CD8-positive, alpha-beta memory T cell (primary cell): ENCODE measurements around the gene YY1. TPM values are rescaled to one million over a fixed set of nuclear protein-coding genes. Genes with fewer than 3 reads are reported as not detected.
"Not testable (repeated sequence)": the region's sequence is repeated elsewhere in the genome, so short reads cannot be mapped to it uniquely, and the experiment has no call there.

ENCODE experiments used
- CTCF ChIA-PET: fragments of 350-600 bp; sonication (Branson Sonifier 250); formaldehyde crosslinking; loops from one replicate; lab custom pipeline; 2021; ENCODE audit warnings: antibody characterized with exemption; lab: Charles Lee
- POLR2A ChIA-PET: fragments of 350-600 bp; sonication (Branson Sonifier 250); formaldehyde crosslinking; loops from one replicate; lab custom pipeline; 2021; ENCODE audit warnings: antibody characterized with exemption; lab: Charles Lee
- DNase-seq, 5 donors: peaks; one replicate each; pipeline versions ENCODE4 v3.0.0 to v3.0.0-alpha.2; 2020 to 2022; ENCODE audit warnings: mixed read lengths in 1 of 5
- H3K27ac ChIP-seq: one replicate; pipeline ENCODE4 v1.7.0; 2013; ENCODE audit warnings: low read depth, mild to moderate bottlenecking, low read length, moderate library complexity
- H3K27me3 ChIP-seq: 2 replicates; pipeline ENCODE4 v1.7.0; 2013; ENCODE audit warnings: low read length, mild to moderate bottlenecking; ENCODE audit not compliant: insufficient read depth, poor library complexity, severe bottlenecking
- H3K36me3 ChIP-seq: 2 replicates; pipeline ENCODE4 v1.7.0; 2013; ENCODE audit warnings: mild to moderate bottlenecking, low read length, moderate library complexity; ENCODE audit not compliant: insufficient read depth
- H3K4me1 ChIP-seq: 2 replicates; pipeline ENCODE4 v1.7.0; 2013; ENCODE audit warnings: mild to moderate bottlenecking, low read length, moderate library complexity; ENCODE audit not compliant: insufficient read depth
- H3K4me3 ChIP-seq: 2 replicates; pipeline ENCODE4 v1.7.0; 2013; ENCODE audit warnings: mild to moderate bottlenecking, low read length
- H3K9me3 ChIP-seq: 2 replicates; pipeline ENCODE4 v1.7.0; 2013; ENCODE audit warnings: mild to moderate bottlenecking, low read length
- H3K27ac Mint-ChIP-seq, 8 donors: one replicate each; pipeline ENCODE4 v1.8.0; 2020 to 2021; ENCODE audit warnings: mixed read lengths in 8 of 8, mild to moderate bottlenecking in 6 of 8, inconsistent platforms in 3 of 8, moderate library complexity in 3 of 8
- H3K27me3 Mint-ChIP-seq, 2 donors: one replicate each; pipeline ENCODE4 v1.8.0; 2020 to 2021; ENCODE audit warnings: mixed read lengths in 2 of 2, mild to moderate bottlenecking in 1 of 2, moderate library complexity in 1 of 2
- H3K36me3 Mint-ChIP-seq, 3 donors: one replicate each; pipeline ENCODE4 v1.8.0; 2020 to 2021; ENCODE audit warnings: mixed read lengths in 3 of 3, inconsistent platforms in 1 of 3, mild to moderate bottlenecking in 1 of 3
- H3K4me1 Mint-ChIP-seq, 3 donors: one replicate each; pipeline ENCODE4 v1.8.0; 2020 to 2021; ENCODE audit warnings: mixed read lengths in 3 of 3, inconsistent platforms in 1 of 3, mild to moderate bottlenecking in 1 of 3
- H3K4me3 Mint-ChIP-seq, 7 donors: one replicate each; pipeline ENCODE4 v1.8.0; 2020 to 2021; ENCODE audit warnings: mixed read lengths in 7 of 7, mild to moderate bottlenecking in 6 of 7, moderate library complexity in 4 of 7, inconsistent platforms in 2 of 7
- H3K9me3 Mint-ChIP-seq, 5 donors: one replicate each; pipeline ENCODE4 v1.8.0; 2020 to 2022; ENCODE audit warnings: mixed read lengths in 5 of 5, mild to moderate bottlenecking in 3 of 5, moderate library complexity in 2 of 5, inconsistent platforms in 1 of 5
- polyA plus RNA-seq: library from polyadenylated mRNA; unstranded; fragments of 300-500 nt; fragmentation: Illumina TruSeq; gene quantifications from one replicate; pipeline ENCODE4 v1.2.3, GENCODE V29; 2021
- total RNA-seq, 2 experiments: library from RNA; stranded (reverse); gene quantifications; one replicate each; pipeline ENCODE4 v1.2.3, GENCODE V29; 2021

Gene YY1
- total and polyA plus RNA-seq, 3 experiments from 2014 or later, result 24.2 to 116 (median 109) TPM

DNA sequence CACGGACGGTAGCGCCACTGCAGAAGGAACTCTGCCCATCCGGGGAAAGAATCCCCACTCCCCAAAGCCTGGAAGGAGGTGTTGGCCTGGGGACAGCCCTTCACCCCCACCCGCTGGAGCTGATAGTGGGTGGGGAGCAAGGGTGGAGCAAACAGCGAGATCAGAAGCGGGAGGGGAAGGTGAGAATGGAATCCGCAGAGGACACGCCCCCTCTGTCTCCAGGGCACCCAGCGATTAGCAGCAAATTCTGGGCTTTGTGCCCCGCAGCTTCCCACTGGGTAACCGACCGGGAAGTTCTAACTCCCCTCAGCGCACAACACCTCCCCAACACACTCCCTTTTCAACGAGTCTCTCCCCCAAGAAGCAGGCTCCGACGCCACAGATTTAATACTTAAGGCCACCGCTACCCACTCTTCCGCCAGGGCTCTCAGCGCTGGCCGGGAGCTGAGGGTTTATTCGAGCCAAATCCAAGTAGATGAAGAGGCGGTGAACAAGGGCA, 65.9 kb downstream of the YY1 start:
- no peaks in the 10 kb centered on the region for H3K9me3 ChIP-seq
- no peak for DNase-seq
- no peaks in the 10 kb centered on the region for H3K9me3 Mint-ChIP-seq
- H3K4me1 ChIP-seq, result peaks cover 16% of the 10 kb centered on the region
- H3K4me3 Mint-ChIP-seq, result peak overlapping the region; percentile 81 to 92 (median 88)
- H3K27me3 Mint-ChIP-seq, result peaks cover 0 to 4% of the 10 kb centered on the region in 2 donors
- H3K4me3 ChIP-seq, result peak overlapping the region; percentile 55
- peak overlapping the region in 5 of 8 donors; percentile 38 to 83 (median 61) for H3K27ac Mint-ChIP-seq
- H3K36me3 Mint-ChIP-seq, result no peaks in the 10 kb centered on the region
- H3K27ac ChIP-seq, result no peak overlapping the region
- H3K27me3 ChIP-seq, result no peaks in the 10 kb centered on the region
- H3K36me3 ChIP-seq, result no peaks in the 10 kb centered on the region
- peaks cover 12 to 19% (median 16%) of the 10 kb centered on the region in 3 donors for H3K4me1 Mint-ChIP-seq
- POLR2A ChIA-PET, result no interaction called here
- CTCF ChIA-PET, result interaction anchor here (2.0 kb wide), 1 partner anchor 20 kb away, joined by 8 read pairs; no protein-coding TSS in a partner anchor

DNA sequence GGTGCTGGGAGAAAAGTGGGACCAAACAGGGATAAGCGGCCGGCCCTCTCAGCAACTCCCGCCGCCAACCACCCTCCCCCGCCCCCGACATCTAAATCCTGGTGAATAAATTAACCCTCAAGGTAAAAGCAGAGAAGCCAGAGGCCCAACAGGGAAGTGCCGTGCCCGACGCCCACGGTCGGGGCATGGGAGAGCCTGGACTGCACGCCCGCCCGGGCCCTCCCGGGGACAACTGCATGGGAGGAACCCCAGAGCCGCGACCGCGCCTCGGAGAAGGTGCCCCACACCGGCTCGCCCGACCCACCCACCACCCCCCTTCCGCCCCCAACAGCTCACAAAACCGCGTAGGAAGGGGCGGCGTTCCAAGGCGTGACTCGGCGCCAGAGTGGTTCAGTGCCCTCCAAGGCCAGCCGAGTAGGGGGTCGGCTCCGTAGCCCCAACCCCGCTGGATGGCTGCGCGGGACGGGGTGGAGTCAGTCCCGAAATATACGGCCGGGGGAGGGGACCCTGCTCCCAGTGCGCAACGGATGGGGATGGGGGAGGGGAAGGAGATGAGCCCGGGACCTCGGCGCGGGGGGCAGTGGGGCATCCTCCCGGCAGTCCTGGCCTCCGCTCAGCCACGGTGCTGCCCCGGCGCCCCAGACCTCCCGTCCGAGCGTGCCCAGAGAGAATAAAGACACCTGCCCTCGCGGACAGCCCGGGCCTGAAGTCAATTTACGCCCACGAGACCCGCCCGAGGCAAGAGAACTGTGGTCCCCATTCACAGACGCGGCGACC, 66.6 kb downstream of the YY1 start:
- ChIA-PET CTCF (interaction anchor here (2.0 kb wide), 1 partner anchor 20 kb away, joined by 8 read pairs; no protein-coding TSS in a partner anchor), POLR2A (no interaction called here)
- Histone ChIP-seq H3K36me3 (no peaks in the 10 kb centered on the region), H3K4me1 (peaks cover 16% of the 10 kb centered on the region), H3K27me3 (no peaks in the 10 kb centered on the region), H3K9me3 (no peaks in the 10 kb centered on the region), H3K4me3 (peak overlapping the region; percentile 55), H3K27ac (no peak overlapping the region)
- Mint-ChIP-seq H3K27ac (peak overlapping the region in 5 of 8 donors; percentile 38 to 83 (median 61)), H3K36me3 (no peaks in the 10 kb centered on the region), H3K4me3 (peak overlapping the region; percentile 81 to 92 (median 88)), H3K4me1 (peaks cover 12 to 19% (median 16%) of the 10 kb centered on the region in 3 donors), H3K27me3 (peaks cover 0 to 4% of the 10 kb centered on the region in 2 donors), H3K9me3 (no peaks in the 10 kb centered on the region)
- DNase-seq, result peak; percentile 15 to 59 (median 30)

DNA sequence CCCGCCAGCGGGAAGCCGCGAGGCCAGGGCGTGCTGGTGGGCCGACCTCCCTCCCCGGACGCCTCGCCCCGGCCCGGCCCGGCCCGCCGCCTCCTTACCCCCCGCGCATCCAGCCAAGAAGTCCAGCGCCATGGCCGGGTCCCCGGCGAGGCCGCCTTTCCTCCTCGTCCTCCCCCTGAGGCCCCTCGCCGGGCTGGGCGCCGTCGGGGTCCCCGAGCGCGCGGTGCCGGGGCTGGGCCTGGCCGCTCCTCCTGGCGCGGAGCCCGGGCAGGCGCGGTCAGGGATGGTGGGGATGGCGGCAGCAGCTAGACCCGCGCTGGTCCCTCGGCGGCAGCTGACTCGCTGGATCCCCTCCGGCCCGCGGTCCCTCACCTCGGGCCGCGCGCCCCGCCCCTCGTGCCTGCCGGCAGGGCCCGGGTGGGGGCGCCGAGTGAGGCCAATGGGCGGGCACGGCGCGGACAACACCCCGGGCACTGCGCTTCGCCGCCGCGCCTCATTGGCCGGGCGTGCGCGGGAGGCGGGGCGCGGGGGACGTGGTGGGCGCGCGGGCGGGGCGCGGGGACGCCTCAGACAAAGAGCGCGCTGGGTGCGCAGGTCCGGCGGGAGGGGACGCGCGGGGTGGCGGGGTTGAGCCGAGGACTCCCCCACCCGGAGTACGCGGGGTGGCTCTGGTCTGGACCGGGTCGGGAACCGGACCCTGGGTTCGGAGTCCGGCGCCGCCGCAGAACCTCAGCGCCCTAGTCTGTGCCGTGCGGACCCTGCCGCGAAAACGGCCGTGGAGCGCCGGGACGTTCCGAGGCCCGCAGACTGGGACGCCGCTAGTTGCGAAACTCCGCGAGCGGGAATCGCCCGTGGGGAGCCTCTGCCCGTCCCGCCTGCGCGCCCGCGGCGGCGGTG, 67.4 kb downstream of the YY1 start, which contains the start of gene SLC25A29:
SLC25A29 (minus strand) TSS at position 344 of the 897 bp plus-strand sequence; CDS start at position 132, 212 bp downstream.
- DNase-seq, result peak; percentile 63 to 73 (median 72)
- Mint-ChIP-seq H3K36me3 (no peaks in the 10 kb centered on the region), H3K9me3 (no peaks in the 10 kb centered on the region), H3K4me1 (peaks cover 12 to 19% (median 16%) of the 10 kb centered on the region in 3 donors), H3K27ac (peak within 1 kb of the TSS in 4 of 8 donors; percentile 29 to 76 (median 59)), H3K27me3 (peaks cover 0 to 4% of the 10 kb centered on the region in 2 donors), H3K4me3 (peak within 1 kb of the TSS; percentile 81 to 92 (median 88))
- H3K36me3 ChIP-seq, result no peaks in the 10 kb centered on the region
- H3K4me3 ChIP-seq, result peak within 1 kb of the TSS; percentile 55
- CTCF ChIA-PET, result no interaction called here
- H3K27me3 ChIP-seq, result no peaks in the 10 kb centered on the region
- H3K27ac ChIP-seq, result no peak within 1 kb of the TSS
- no peaks in the 10 kb centered on the region for H3K9me3 ChIP-seq
- POLR2A ChIA-PET, result interaction anchor here (1.3 kb wide), 1 partner anchor 84 kb away, joined by 4 read pairs; no protein-coding TSS in a partner anchor
- peaks cover 16% of the 10 kb centered on the region for H3K4me1 ChIP-seq

DNA sequence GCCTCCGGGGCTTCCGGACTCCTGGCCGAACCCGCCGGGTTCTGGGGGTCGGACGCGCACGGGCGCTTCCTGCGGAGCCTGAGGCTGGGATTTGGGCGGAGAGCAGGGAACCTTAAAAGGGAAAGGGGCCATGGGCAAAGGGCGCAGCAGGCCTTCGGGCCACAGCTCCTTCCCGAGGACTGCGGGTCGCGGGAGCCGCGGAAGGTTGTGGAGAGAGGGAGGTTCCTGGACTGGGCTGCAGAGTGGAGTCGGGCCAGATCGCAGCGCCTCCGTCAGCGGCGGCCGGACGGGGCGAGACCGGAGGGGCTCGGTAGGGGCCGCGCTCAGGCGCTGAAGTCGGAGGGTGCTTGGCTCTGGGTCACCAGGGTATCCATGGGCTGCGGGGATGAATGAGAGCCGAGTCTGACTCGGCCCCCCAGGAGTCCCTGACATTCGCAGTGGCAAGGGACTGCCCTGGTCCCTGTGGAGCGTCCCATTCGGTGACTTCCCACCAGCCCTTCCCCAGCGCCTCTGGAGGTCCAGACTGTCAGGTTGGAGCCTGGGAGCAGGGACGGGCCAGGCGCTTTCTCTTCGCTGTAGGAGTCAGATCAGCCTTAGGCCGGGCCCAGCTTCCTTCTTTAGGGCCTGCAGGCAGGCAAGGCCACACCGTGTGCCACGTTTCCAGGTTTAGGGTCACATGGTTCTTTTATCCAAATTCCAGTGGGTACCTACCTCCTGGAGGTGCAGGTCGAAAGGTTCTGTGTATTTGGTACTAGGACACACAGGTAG, 68.2 kb downstream of the YY1 start:
- Mint-ChIP-seq H3K4me3 (peak overlapping the region; percentile 74 to 85 (median 80)), H3K27me3 (peaks cover 0 to 4% of the 10 kb centered on the region in 2 donors), H3K9me3 (no peaks in the 10 kb centered on the region), H3K4me1 (peaks cover 10 to 22% (median 20%) of the 10 kb centered on the region in 3 donors), H3K36me3 (no peaks in the 10 kb centered on the region), H3K27ac (peak overlapping the region in 2 of 8 donors; percentile 57 to 58)
- Histone ChIP-seq H3K36me3 (no peaks in the 10 kb centered on the region), H3K9me3 (no peaks in the 10 kb centered on the region), H3K4me3 (peak overlapping the region; percentile 43), H3K27ac (no peak overlapping the region), H3K27me3 (no peaks in the 10 kb centered on the region), H3K4me1 (peaks cover 16% of the 10 kb centered on the region)
- CTCF ChIA-PET, result interaction anchor here (1.6 kb wide), 1 partner anchor 67 kb away, joined by 4 read pairs; no protein-coding TSS in a partner anchor
- no peak for DNase-seq
- POLR2A ChIA-PET, result interaction anchor here (1.3 kb wide), 1 partner anchor 85 kb away, joined by 4 read pairs; no protein-coding TSS in a partner anchor

DNA sequence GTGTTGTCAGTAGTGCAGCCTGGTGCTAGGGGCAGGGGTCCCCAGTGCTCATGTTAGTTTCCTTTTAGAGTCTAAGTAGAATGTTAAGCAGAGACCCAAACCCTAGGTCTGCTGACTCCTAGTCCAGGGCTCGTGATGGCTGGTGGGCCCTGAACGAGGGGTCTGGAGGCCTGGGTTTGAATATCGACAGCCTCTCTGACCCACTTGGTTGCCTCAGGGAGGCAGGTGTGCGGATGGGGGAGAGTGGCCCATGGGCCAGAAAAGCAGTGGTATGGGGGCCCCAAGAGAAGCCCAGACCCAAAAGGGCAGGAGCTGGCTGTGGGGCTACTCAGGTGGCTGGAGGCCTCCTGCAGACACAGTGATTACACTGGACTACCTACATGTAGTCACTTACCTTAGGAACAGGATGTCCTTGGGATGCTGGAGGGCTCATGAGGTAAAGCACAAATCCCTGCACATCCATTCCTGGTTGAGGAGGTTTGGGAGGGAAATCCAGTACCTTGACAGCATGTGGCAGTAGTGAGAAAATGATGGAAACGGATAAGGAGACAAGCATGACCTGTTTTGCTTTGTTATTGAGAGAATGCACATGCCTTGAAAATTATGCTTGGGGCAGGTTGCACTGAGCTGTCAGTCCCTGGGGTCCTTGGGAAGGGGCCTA, 69.0 kb downstream of the YY1 start:
- Histone ChIP-seq H3K27me3 (no peaks in the 10 kb centered on the region), H3K4me3 (no peak overlapping the region), H3K27ac (no peak overlapping the region), H3K4me1 (peaks cover 16% of the 10 kb centered on the region), H3K9me3 (no peaks in the 10 kb centered on the region), H3K36me3 (no peaks in the 10 kb centered on the region)
- Mint-ChIP-seq H3K36me3 (no peaks in the 10 kb centered on the region), H3K27ac (peak overlapping the region in 3 of 8 donors; percentile 26 to 72 (median 38)), H3K27me3 (peaks cover 0 to 4% of the 10 kb centered on the region in 2 donors), H3K9me3 (no peaks in the 10 kb centered on the region), H3K4me3 (peak overlapping the region; percentile 74 to 85 (median 80)), H3K4me1 (peaks cover 13 to 30% (median 26%) of the 10 kb centered on the region in 3 donors)
- ChIA-PET CTCF (interaction anchor here (1.6 kb wide), 1 partner anchor 67 kb away, joined by 4 read pairs; no protein-coding TSS in a partner anchor), POLR2A (interaction anchor here (0.9 kb wide), 1 partner anchor 23 kb away, joined by 3 read pairs; no protein-coding TSS in a partner anchor)
- DNase-seq, result no peak

DNA sequence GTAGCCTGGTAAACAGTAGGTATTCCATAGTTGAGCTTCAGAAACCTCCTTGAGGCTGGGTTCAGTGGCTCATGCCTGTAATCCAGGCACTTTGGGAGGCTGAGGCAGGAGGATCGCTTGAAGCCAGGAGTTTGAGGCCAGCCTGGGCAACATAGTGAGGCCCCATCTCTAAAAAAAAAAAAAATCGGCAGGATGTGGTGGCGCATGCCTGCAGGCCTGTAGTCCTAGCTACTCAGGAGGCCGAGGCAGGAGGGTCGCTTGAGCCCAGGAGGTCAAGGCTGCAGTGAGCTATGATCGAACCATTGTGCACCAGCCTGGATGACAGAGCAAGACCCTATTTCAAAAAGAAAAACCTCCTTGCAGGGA, 69.5 kb downstream of the YY1 start:
- not testable (repeated sequence) for H3K36me3 ChIP-seq, H3K27ac ChIP-seq, H3K9me3 ChIP-seq, H3K4me3 ChIP-seq, H3K27me3 Mint-ChIP-seq, H3K36me3 Mint-ChIP-seq, DNase-seq, H3K27me3 ChIP-seq, H3K9me3 Mint-ChIP-seq
- H3K4me1 ChIP-seq, result peaks cover 16% of the 10 kb centered on the region
- ChIA-PET POLR2A (interaction anchor here (0.9 kb wide), 1 partner anchor 23 kb away, joined by 3 read pairs; no protein-coding TSS in a partner anchor), CTCF (interaction anchor here (1.6 kb wide), 1 partner anchor 68 kb away, joined by 4 read pairs; no protein-coding TSS in a partner anchor)
- peak overlapping the region in 3 of 8 donors; percentile 26 to 72 (median 38) for H3K27ac Mint-ChIP-seq
- H3K4me1 Mint-ChIP-seq, result peaks cover 13 to 30% (median 22%) of the 10 kb centered on the region in 3 donors
- H3K4me3 Mint-ChIP-seq, result peak overlapping the region in 5 of 7 donors; percentile 21 to 58 (median 35)
